GM12891 (cell line): ENCODE data around the gene DPYSL3.

ENCODE experiments used
- PAX5 ChIP-seq: IDR thresholded peaks from 2 replicates; pipeline ENCODE4 v1.6.1; 2011; ENCODE audit warnings: low read length, moderate library complexity, mild to moderate bottlenecking; ENCODE audit not compliant: insufficient read depth, severe bottlenecking
- POLR2A ChIP-seq: IDR thresholded peaks from 2 replicates; pipeline ENCODE4 v1.6.1; 2011; ENCODE audit warnings: low read depth, low read length, control low read depth
- POLR2AphosphoS5 ChIP-seq: IDR thresholded peaks from 2 replicates; pipeline ENCODE4 v1.6.1; 2011; ENCODE audit warnings: low read depth, low read length, control low read depth
- POU2F2 ChIP-seq: IDR thresholded peaks from 2 replicates; pipeline ENCODE4 v1.6.1; 2011; ENCODE audit warnings: low read depth, mild to moderate bottlenecking, control low read depth, low read length, moderate library complexity
- SPI1 ChIP-seq: IDR thresholded peaks from 2 replicates; pipeline ENCODE4 v1.6.1; 2011; ENCODE audit warnings: low read depth, low read length, control low read depth
- TAF1 ChIP-seq: IDR thresholded peaks from 2 replicates; pipeline ENCODE4 v1.6.1; 2011; ENCODE audit warnings: low read depth, low read length, control low read depth

DNA sequence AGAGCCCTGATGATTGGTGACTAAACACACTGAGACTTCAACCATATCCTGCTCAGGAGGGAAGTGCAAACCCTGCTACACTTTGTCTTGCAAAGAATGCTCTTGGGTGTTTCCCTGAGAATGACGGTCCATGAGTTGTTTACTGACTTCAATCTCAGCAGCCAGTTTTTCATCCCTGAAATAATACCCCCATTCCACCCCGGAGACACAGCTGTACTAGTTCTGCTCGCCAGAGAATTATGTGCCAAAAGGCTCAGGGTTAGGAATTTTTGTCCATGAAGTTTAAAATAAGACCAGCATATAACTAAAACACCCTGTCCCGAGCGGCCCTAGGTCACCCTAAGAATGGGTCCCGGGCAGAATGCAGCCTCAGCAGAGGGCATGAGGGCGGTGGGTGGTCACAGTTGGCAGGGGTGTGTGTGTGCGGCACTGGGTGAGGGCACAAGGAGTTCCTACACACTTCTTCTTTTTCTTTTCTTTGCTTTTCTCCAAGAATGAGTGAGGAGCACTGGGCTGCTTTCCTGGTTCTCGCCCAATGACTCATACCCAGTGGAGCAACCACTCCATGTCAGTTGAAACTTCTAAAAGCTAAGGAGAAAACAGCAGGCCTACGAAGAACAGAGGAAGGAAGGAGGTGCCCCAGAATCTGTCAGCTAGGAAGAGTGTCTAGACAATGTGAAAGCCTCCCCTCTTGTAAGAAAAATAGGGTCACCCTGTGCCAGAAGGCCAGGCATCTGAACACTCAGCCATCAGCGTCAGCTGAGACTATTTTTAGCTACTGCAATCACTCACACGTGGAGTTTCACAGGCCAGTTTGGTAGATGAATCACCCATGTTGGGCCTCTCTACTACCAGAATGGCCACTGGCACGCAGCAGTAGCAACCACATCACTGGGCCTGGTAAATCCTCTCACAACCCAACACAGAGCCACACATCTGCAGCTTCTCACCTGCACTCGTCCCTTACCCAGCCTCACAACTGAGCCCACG is 105.9 kb downstream of the DPYSL3 start:
- TF ChIP-seq POLR2A, result no peak
- TF ChIP-seq TAF1, result no peak
- TF ChIP-seq POLR2AphosphoS5, result no peak
- TF ChIP-seq POU2F2, result no peak
- peak; percentile 32; the same call in 1 of the 2 replicates for TF ChIP-seq SPI1
- TF ChIP-seq PAX5, result no peak
